ENCODE results near the gene ASCC2. TPM values are rescaled to one million over a fixed set of nuclear protein-coding genes. Genes with fewer than 3 reads are reported as not detected.
"Not testable (repeated sequence)": the region's sequence is repeated elsewhere in the genome, so short reads cannot be mapped to it uniquely, and the experiment has no call there.

Gene ASCC2
- total and polyA plus RNA-seq, 5 donors = 29.2 to 41.4 (median 39.5) TPM

- no peak overlapping the region for H3K4me3 ChIP-seq (ENCODE audit: low read length)
- H3K9me3 ChIP-seq (ENCODE audit: control insufficient read depth, low read length) = no peaks in the 10 kb centered on the region
- ATAC-seq (no peak), DNase-seq (no peak)
- intact Hi-C loops (cut with DNase I) = no loop called here
- no peak overlapping the region for H3K27ac ChIP-seq (ENCODE audit: low read length)
- peaks cover 8% of the 10 kb centered on the region for H3K4me1 ChIP-seq (ENCODE audit: control insufficient read depth, insufficient read depth, low read length)
- WGBS = 62% methylated on average over 7 of the region's 7 CpGs
- no peaks in the 10 kb centered on the region for H3K27me3 ChIP-seq (ENCODE audit: control insufficient read depth, insufficient read depth)
Observed at GRCh38 chr22:29833392-29833965, 4.6 kb downstream of the ASCC2 start.

GRCh38 chr22:29831958-29832357 lies 6.1 kb downstream of the ASCC2 start:
- Histone ChIP-seq H3K27ac (ENCODE audit: low read length) (peak overlapping the region; percentile 92), H3K4me1 (ENCODE audit: control insufficient read depth, insufficient read depth, low read length) (peaks cover 5% of the 10 kb centered on the region), H3K27me3 (ENCODE audit: control insufficient read depth, insufficient read depth) (no peaks in the 10 kb centered on the region), H3K4me3 (ENCODE audit: low read length) (no peak overlapping the region), H3K9me3 (ENCODE audit: control insufficient read depth, low read length) (no peaks in the 10 kb centered on the region)
- peak in 2 of 3 donors; percentile 49 to 54 for DNase-seq
- 52% methylated on average over 9 of the region's 9 CpGs for WGBS
- peak in 1 of 2 donors; percentile 73 for ATAC-seq
- intact Hi-C loops (cut with DNase I) = no loop called here

GRCh38 chr22:29831186-29831921 lies 6.7 kb downstream of the ASCC2 start:
- WGBS = 38% methylated on average over 8 of the region's 8 CpGs
- Histone ChIP-seq H3K4me1 (ENCODE audit: control insufficient read depth, insufficient read depth, low read length) (peaks cover 5% of the 10 kb centered on the region), H3K27me3 (ENCODE audit: control insufficient read depth, insufficient read depth) (no peaks in the 10 kb centered on the region), H3K4me3 (ENCODE audit: low read length) (no peak overlapping the region), H3K27ac (ENCODE audit: low read length) (peak overlapping the region; percentile 92), H3K9me3 (ENCODE audit: control insufficient read depth, low read length) (no peaks in the 10 kb centered on the region)
- intact Hi-C loops (cut with DNase I) = no loop called here
- ATAC-seq (peak; percentile 9 to 49), DNase-seq (no peak)

- peaks cover 5% of the 10 kb centered on the region for H3K4me1 ChIP-seq (ENCODE audit: control insufficient read depth, insufficient read depth, low read length)
- WGBS = 82% methylated on average over 8 of the region's 8 CpGs
- H3K27me3 ChIP-seq (ENCODE audit: control insufficient read depth, insufficient read depth) = no peaks in the 10 kb centered on the region
- H3K4me3 ChIP-seq (ENCODE audit: low read length) = no peak overlapping the region
- DNase-seq (peak; percentile 46 to 74 (median 72)), ATAC-seq (peak; percentile 53 to 58)
- intact Hi-C loops (cut with DNase I) = no loop called here
- H3K27ac ChIP-seq (ENCODE audit: low read length) = peak overlapping the region; percentile 46
- H3K9me3 ChIP-seq (ENCODE audit: control insufficient read depth, low read length) = no peaks in the 10 kb centered on the region
Observed at GRCh38 chr22:29830585-29830984, 7.5 kb downstream of the ASCC2 start.

GRCh38 chr22:29827726-29828125 lies 10.3 kb downstream of the ASCC2 start:
- DNase-seq; H3K27ac ChIP-seq (ENCODE audit: low read length); H3K27me3 ChIP-seq (ENCODE audit: control insufficient read depth, insufficient read depth); H3K4me1 ChIP-seq (ENCODE audit: control insufficient read depth, insufficient read depth, low read length); intact Hi-C loops (cut with DNase I); H3K4me3 ChIP-seq (ENCODE audit: low read length); H3K9me3 ChIP-seq (ENCODE audit: control insufficient read depth, low read length): not testable (repeated sequence)
- peak in 1 of 2 donors; percentile 32 for ATAC-seq
- WGBS = 31% methylated on average over 1 of the region's 1 CpG

DNA sequence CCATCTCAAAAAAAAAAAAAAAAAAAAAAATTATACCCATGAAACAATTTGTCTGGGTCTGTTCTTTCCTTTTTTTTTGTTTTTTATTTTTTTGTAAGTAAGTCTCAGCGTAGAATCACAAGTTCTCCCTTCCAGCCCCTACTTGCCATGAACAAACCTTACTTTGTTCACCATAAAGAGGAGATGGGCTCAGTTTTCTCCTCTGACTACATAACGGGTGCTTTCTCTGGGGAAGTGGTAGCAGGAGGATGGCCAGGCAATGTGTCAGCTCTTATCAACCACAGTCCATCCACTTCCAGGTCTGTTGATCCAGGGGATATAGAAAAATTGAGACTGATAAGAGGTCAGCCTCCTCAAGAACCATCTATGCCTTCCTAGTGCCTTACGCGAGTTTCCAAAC lies 11.0 kb downstream of the ASCC2 start:
- Histone ChIP-seq H3K9me3 (ENCODE audit: control insufficient read depth, low read length) (no peaks in the 10 kb centered on the region), H3K4me1 (ENCODE audit: control insufficient read depth, insufficient read depth, low read length) (peaks cover 5% of the 10 kb centered on the region), H3K4me3 (ENCODE audit: low read length) (no peak overlapping the region), H3K27me3 (ENCODE audit: control insufficient read depth, insufficient read depth) (no peaks in the 10 kb centered on the region), H3K27ac (ENCODE audit: low read length) (no peak overlapping the region)
- 80% methylated on average over 4 of the region's 4 CpGs for WGBS
- no peak for ATAC-seq
- intact Hi-C loops (cut with DNase I) = no loop called here
- DNase-seq = no peak

DNA sequence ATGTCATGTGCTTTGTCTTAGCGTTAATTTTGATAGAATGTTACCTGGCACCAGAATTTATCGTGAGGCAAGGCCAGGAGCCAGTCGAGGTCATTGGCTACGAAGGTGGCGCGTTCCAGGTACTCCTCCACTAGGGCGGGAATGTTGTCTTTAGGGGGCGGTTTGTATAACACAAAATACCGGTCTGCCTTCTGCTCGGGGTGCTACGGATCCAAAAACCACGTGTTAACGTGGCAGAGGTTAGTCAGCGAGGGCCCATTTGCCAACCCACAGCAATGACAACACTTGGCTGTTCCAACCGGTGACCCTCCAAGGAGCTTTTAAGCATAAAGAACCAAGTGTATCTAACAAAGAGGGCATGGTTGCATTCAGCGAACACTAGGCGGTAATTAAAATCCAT lies 12.5 kb downstream of the ASCC2 start:
- intact Hi-C loops (cut with DNase I) = no loop called here
- Histone ChIP-seq H3K4me3 (ENCODE audit: low read length) (no peak overlapping the region), H3K27ac (ENCODE audit: low read length) (no peak overlapping the region), H3K9me3 (ENCODE audit: control insufficient read depth, low read length) (no peaks in the 10 kb centered on the region), H3K27me3 (ENCODE audit: control insufficient read depth, insufficient read depth) (no peaks in the 10 kb centered on the region), H3K4me1 (ENCODE audit: control insufficient read depth, insufficient read depth, low read length) (peaks cover 10% of the 10 kb centered on the region)
- no peak for DNase-seq
- ATAC-seq = no peak
- WGBS = 94% methylated on average over 17 of the region's 17 CpGs

- DNase-seq = peak; percentile 86 to 93 (median 87)
- H3K27ac ChIP-seq (ENCODE audit: low read length) = peak overlapping the region; percentile 9
- 74% methylated on average over 11 of the region's 11 CpGs for WGBS
- H3K9me3 ChIP-seq (ENCODE audit: control insufficient read depth, low read length) = no peaks in the 10 kb centered on the region
- intact Hi-C loops (cut with DNase I) = no loop called here
- no peak overlapping the region for H3K4me3 ChIP-seq (ENCODE audit: low read length)
- ATAC-seq = peak; percentile 23 to 65
- H3K27me3 ChIP-seq (ENCODE audit: control insufficient read depth, insufficient read depth) = no peaks in the 10 kb centered on the region
- H3K4me1 ChIP-seq (ENCODE audit: control insufficient read depth, insufficient read depth, low read length) = peaks cover 10% of the 10 kb centered on the region
Observed at GRCh38 chr22:29824677-29825076, 13.4 kb downstream of the ASCC2 start.

GRCh38 chr22:29821291-29822016 lies 16.6 kb downstream of the ASCC2 start:
- Histone ChIP-seq H3K4me3 (ENCODE audit: low read length) (no peak overlapping the region), H3K27me3 (ENCODE audit: control insufficient read depth, insufficient read depth) (no peaks in the 10 kb centered on the region), H3K4me1 (ENCODE audit: control insufficient read depth, insufficient read depth, low read length) (peaks cover 21% of the 10 kb centered on the region), H3K27ac (ENCODE audit: low read length) (peak overlapping the region; percentile 18), H3K9me3 (ENCODE audit: control insufficient read depth, low read length) (no peaks in the 10 kb centered on the region)
- ATAC-seq (peak; percentile 91 to 94), DNase-seq (peak; percentile 93 to 96 (median 95))
- 28% methylated on average over 7 of the region's 7 CpGs for WGBS
- intact Hi-C loops (cut with DNase I) = no loop called here

DNA sequence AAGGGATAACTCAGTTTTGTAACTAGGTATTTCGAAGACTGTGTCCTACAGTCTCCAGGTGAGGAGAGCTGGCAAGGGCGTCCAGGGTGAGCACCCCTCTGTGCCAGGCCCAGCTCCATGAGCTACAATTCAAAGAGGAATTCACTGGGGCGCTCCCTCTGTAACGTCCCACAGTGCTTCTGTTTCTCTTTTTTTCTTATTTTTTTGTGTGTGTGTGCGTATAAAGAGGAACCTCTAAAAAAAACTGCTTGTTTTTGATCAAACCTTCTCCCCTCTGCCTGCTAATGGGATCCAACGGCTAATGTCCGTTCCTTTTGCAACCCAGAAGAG lies 17.1 kb downstream of the ASCC2 start:
- ATAC-seq (peak; percentile 3 to 7), DNase-seq (no peak)
- peak overlapping the region; percentile 18 for H3K27ac ChIP-seq (ENCODE audit: low read length)
- no peak overlapping the region for H3K4me3 ChIP-seq (ENCODE audit: low read length)
- 54% methylated on average over 7 of the region's 7 CpGs for WGBS
- H3K27me3 ChIP-seq (ENCODE audit: control insufficient read depth, insufficient read depth) = no peaks in the 10 kb centered on the region
- peaks cover 21% of the 10 kb centered on the region for H3K4me1 ChIP-seq (ENCODE audit: control insufficient read depth, insufficient read depth, low read length)
- no peaks in the 10 kb centered on the region for H3K9me3 ChIP-seq (ENCODE audit: control insufficient read depth, low read length)
- intact Hi-C loops (cut with DNase I) = no loop called here

- H3K4me1 ChIP-seq (ENCODE audit: control insufficient read depth, insufficient read depth, low read length) = peaks cover 25% of the 10 kb centered on the region
- 98% methylated on average over 2 of the region's 2 CpGs for WGBS
Observed at GRCh38 chr22:29819501-29819900, 18.6 kb downstream of the ASCC2 start.

More at GRCh38 chr22:29819501-29819900, 18.6 kb downstream of the ASCC2 start:
- DNase-seq (no peak), ATAC-seq (no peak)
- no peak overlapping the region for H3K4me3 ChIP-seq (ENCODE audit: low read length)
- H3K9me3 ChIP-seq (ENCODE audit: control insufficient read depth, low read length) = no peaks in the 10 kb centered on the region
- intact Hi-C loops (cut with DNase I) = no loop called here
- no peaks in the 10 kb centered on the region for H3K27me3 ChIP-seq (ENCODE audit: control insufficient read depth, insufficient read depth)
- no peak overlapping the region for H3K27ac ChIP-seq (ENCODE audit: low read length)

Measured in right cardiac atrium (tissue), 5 donors.